Astrocyte of the hippocampus (primary cell): Measurements from ENCODE around the gene TPM3.
A peak's percentile ranks its signal among the peaks of the same experiment; 100 is the strongest.
"Not testable (repeated sequence)": the region's sequence is repeated elsewhere in the genome, so short reads cannot be mapped to it uniquely, and the experiment has no call there.

Experiments
- DNase-seq: peaks from one replicate; pipeline ENCODE4 v3.0.0; 2011; ENCODE audit warnings: low read depth, low spot score

Gene TPM3

DNA sequence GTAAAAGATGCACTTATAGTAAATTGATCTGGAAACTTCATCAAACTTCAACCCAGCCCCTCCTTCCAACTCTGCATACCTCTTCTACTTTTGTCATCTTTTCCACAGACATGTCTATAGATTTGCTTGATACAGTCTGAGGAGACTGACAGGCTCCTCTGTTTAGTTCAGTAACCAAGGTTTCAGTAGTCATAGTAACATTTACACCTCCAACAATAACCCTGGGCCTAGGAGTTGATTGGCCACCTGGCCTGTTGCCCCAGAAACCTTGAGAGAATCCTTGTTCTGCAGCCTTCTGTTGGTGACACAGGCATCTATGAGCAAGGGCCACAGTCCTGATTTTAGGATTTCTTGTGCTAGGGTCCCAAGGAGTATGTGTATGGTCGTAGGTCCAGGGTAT lies 14.3 kb upstream of the TPM3 start, which contains the start of gene CFAP141:
Gene CFAP141 (minus strand): TSS at position 138 of the 400 bp plus-strand sequence. CDS start 26 bp downstream, at position 112.
- DNase-seq = peak; percentile 22

- DNase-seq = not testable (repeated sequence)
These were observed 13.9 kb upstream of the TPM3 start for GRCh38 chr1:154205778-154206177.

DNA sequence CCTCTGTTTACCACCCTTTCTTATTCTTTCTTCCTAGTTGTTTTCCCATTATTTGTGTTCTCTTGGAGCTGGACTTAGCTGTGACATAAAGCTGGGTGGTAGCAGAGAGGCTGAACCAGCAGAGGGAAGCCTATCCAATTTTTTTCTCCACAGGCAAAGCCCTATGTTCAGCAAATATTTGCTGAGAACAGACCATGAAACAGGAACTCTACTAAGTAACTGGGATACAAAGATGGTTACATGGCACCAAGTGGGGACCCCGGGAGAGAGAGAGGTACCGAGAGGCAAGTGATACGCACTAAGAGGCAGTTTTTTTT lies 7.6 kb upstream of the TPM3 start:
- no peak for DNase-seq

DNA sequence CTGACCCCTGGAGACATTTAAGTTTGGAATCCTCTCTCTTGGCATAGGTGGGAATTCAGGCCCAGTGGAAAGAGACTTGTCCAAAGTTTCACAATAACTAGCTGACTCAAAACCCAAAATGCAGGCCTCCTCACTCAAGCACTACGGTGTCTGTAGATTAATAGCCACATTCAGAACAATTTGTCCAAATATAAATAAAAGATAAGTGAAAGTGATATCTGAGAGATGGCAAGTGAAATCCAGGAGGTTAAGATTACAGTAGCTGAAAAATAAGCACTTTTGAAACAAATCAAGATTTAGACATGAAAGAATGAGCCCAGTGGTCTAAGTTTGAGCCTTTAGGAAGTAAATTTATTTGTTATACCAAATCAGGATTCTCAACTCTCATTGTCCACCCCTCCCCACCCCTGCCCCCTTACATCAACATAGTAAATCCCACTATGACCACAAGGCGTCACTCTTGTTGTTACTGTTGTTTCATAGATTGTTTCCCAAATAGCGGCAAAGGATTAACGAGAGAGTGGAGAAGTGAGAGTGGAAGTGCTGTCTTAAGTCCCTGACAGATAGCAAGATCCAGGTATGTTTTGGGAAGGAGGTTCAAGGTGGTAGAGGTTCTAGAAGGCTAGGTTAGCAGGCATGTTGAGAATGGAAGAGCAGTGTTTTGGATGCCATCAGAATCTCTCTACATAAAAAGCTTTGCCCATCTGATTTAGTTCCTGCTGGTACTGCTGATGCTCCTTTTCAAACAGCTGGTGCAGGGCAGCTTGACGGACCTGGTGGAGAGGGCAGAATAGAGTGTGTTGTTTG lies 7.1 kb upstream of the TPM3 start:
- DNase-seq = peak; percentile 76

GRCh38 chr1:154193821-154194220 lies 1.9 kb upstream of the TPM3 start:
- DNase-seq = no peak

GRCh38 chr1:154192476-154192875 lies 576 bp upstream of the TPM3 start:
- DNase-seq = no peak

GRCh38 chr1:154190550-154190949 lies 1.4 kb downstream of the TPM3 start:
- DNase-seq = no peak

- DNase-seq = no peak
These were observed 4.9 kb downstream of the TPM3 start for GRCh38 chr1:154186852-154187501.

- DNase-seq = peak; percentile 40
These were observed 5.7 kb downstream of the TPM3 start for GRCh38 chr1:154186177-154186576.

DNA sequence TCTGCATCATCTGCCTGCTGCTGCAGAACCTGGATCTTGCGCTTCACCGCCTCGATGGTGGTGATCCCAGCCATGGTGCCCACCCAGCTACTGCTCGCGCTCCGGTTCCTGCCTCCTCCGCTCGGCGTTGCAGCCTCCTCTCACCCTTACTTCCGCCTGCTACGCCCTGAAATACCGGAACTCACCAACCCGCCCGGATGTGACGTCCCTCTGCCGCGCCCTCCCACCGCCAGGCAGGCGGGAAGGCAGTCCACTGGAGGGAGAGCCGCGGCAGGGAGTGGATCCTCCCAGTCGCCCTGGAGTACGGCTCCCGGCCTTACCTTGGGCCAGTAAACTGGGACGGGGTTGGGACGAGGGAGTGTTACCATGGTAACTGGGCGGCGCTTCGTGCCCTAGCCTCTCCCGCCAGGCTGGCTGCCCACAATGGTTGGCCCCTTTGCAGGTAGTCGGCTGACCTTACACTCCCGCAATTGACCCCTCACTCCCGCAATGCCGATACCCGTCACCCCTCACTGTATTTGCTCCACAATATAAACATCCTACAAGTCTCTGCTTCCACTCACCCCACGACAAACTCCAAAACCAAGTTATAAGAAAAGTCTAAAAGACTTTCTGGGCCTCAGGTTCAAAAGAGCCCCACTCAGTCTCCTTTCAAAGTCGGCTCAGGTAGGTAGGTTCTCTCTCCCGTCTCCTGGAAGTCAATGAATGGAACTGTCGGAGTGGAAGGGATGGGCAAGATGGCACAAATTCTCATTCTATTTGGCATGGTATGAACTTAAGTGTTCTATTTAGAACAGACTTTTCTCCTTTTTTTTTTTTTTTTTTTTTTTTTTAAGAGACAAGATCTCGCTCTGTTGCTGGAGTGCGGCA lies 8.6 kb downstream of the TPM3 start:
- DNase-seq = peak; percentile 98

GRCh38 chr1:154182344-154183045 lies 9.4 kb downstream of the TPM3 start:
- peak; percentile 80 for DNase-seq

- DNase-seq = no peak
These were observed 10.0 kb downstream of the TPM3 start for GRCh38 chr1:154181944-154182343.

- no peak for DNase-seq
These were observed 11.8 kb downstream of the TPM3 start for GRCh38 chr1:154179946-154180687.

GRCh38 chr1:154178911-154179811 lies 12.7 kb downstream of the TPM3 start:
- no peak for DNase-seq

DNA sequence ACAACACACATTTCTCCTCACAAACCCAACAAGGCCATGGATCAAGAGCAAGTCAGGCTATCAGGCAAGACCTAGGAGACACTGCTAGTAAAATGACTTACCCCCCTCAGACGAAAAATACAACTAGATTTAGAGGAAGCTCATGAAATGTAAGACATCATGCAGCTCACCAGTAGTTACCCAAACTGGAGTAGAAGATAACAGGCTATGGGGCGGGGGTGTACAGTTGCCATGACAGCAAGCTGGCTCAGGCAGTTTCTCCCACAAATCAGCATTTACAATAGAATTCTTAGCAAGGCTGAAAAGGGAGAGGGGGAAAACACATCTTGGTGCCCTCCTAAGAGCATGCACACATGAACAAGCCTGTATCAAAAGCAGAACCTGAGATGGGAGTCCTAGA lies 13.9 kb downstream of the TPM3 start:
- peak; percentile 27 for DNase-seq

DNA sequence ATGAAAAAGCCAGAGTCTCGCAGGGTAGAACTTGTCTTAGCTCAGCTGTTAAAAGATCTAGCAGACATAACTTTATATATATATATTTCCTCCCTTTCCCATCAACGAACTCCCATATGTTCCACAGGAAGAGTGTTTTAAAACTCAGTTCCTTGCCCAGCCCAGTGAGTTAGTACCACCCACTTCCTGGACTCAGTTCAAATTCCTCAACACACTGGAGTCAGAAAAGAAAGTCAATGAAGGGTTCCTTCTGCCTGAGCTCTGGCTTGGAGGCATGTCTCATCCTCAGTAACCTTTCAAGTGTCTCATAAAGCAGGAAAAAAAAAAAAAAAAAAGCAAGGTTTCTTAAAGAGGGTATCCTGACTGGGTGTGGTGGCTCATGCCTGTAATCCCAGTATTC lies 15.6 kb downstream of the TPM3 start:
- peak; percentile 74 for DNase-seq

- no peak for DNase-seq
These were observed 17.2 kb downstream of the TPM3 start for GRCh38 chr1:154174654-154175053.

DNA sequence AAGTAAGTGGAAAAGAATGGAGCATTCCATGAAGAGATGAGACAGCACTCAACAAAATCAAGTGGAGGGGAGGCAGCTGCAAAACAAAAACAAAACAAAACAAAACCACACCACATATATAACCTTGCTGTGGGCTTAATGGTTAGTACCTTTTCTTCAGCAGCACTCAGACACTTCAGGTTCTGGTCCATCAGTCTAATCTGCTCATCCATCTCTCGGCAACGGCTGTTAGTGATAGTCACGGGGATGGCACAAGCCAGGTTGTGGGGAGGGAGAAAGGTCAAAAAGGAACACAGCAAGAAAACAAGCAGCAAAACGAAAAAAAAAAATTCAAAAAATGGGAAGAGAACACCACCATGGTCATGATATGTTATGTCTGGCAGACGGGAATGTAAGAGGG lies 20.0 kb downstream of the TPM3 start:
- no peak for DNase-seq

DNA sequence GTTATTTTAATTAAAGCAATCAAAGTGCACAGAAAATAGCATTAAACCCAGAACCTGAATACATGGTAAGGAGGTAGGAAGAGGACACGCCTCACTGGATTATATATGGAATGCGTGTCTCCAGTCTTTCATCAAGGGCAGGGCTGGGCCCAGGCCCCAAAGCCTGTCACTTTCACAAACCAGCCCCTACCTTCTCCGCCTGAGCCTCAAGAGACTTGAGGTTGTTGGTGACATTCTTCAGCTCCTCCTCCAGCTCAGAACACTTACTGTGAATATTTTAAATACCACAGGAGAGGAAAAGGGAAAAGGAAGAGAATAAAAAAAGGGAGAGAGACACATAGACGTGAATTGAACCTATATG lies 20.7 kb downstream of the TPM3 start:
- DNase-seq = no peak
